Hepatocyte (in vitro differentiated cells): Measurements from ENCODE around the gene TRPM1. TPM values are rescaled to one million over a fixed set of nuclear protein-coding genes. Genes with fewer than 3 reads are reported as not detected.

ENCODE experiments used
- DNase-seq: peaks from one replicate; pipeline ENCODE4 v3.0.0-alpha.2; 2016; ENCODE audit warnings: low spot score
- H2AFZ ChIP-seq: fragments of 200-600 bp; sonication (generic); 2 replicates; pipeline ENCODE4 v1.6.0; 2016; ENCODE audit warnings: antibody characterized with exemption, mild to moderate bottlenecking
- H3K27ac ChIP-seq: fragments of 200-600 bp; sonication (generic); 2 replicates; pipeline ENCODE4 v1.5.1; 2016; ENCODE audit warnings: mild to moderate bottlenecking
- H3K27me3 ChIP-seq: fragments of 200-600 bp; sonication (generic); 2 replicates; pipeline ENCODE4 v1.6.1; 2016
- H3K36me3 ChIP-seq: fragments of 200-600 bp; sonication (generic); replicated peaks from 2 replicates; pipeline ENCODE4 v1.5.1; 2016; ENCODE audit warnings: low read depth; ENCODE audit not compliant: insufficient read depth
- H3K4me1 ChIP-seq: fragments of 200-600 bp; sonication (generic); 2 replicates; pipeline ENCODE4 v1.5.1; 2016; ENCODE audit warnings: mild to moderate bottlenecking, moderate library complexity; ENCODE audit not compliant: insufficient read depth
- H3K4me2 ChIP-seq: fragments of 200-600 bp; sonication (generic); 2 replicates; pipeline ENCODE4 v1.6.0; 2016
- H3K4me3 ChIP-seq: fragments of 200-600 bp; sonication (generic); 2 replicates; pipeline ENCODE4 v1.5.1; 2016; ENCODE audit warnings: mild to moderate bottlenecking
- H3K79me2 ChIP-seq: fragments of 200-600 bp; sonication (generic); 2 replicates; pipeline ENCODE4 v1.6.0; 2017; ENCODE audit warnings: mild to moderate bottlenecking
- H3K9me2 ChIP-seq: fragments of 200-600 bp; sonication (generic); replicated peaks from 2 replicates; pipeline ENCODE4 v1.6.0; 2017; ENCODE audit warnings: mild to moderate bottlenecking; ENCODE audit not compliant: insufficient read depth
- H3K9me3 ChIP-seq: fragments of 200-600 bp; sonication (generic); 2 replicates; pipeline ENCODE4 v1.5.1; 2016; ENCODE audit warnings: low read depth, mild to moderate bottlenecking
- H4K20me1 ChIP-seq: fragments of 200-600 bp; sonication (generic); 2 replicates; pipeline ENCODE4 v1.6.0; 2016; ENCODE audit warnings: mild to moderate bottlenecking; ENCODE audit not compliant: insufficient read depth, poor library complexity, severe bottlenecking
- EZH2 ChIP-seq: fragments of 200-600 bp; sonication (generic); IDR thresholded peaks from 2 replicates; pipeline ENCODE4 v1.6.1; 2016; ENCODE audit warnings: antibody characterized with exemption, mild to moderate bottlenecking, borderline replicate concordance
- EZH2phosphoT487 ChIP-seq: fragments of 200-600 bp; sonication (generic); IDR thresholded peaks from one replicate; pipeline ENCODE4 v1.6.1; 2018; ENCODE audit warnings: antibody characterized with exemption, mild to moderate bottlenecking, low read depth, moderate library complexity; ENCODE audit not compliant: unreplicated experiment, severe bottlenecking
- WGBS: methylation state at CpG from one replicate; pipeline ENCODE4 v1.1.6; 2016; ENCODE audit warnings: low lambda C conversion rate; ENCODE audit errors: missing lambda C conversion rate; 5-methylcytosine and 5-hydroxymethylcytosine counted together
- polyA plus RNA-seq: library from polyadenylated mRNA; unstranded; fragments of >200 nt; fragmentation: Nextera tagmentation; extraction: Ambion mirVana; gene quantifications from 2 replicates; pipeline ENCODE4 v1.2.1, GENCODE V29; 2016
- total RNA-seq: library from RNA; depleted of rRNA; stranded (reverse); fragments of >200 nt; gene quantifications from 2 replicates; pipeline ENCODE4 v1.2.3, GENCODE V29; 2014
- TF ChIP-seq, protein P1 (sequence below): fragments of 200-600 bp; sonication (generic); IDR thresholded peaks from 2 replicates; pipeline ENCODE4 v1.5.1; 2016; ENCODE audit warnings: antibody characterized with exemption, mild to moderate bottlenecking; ENCODE audit not compliant: poor library complexity

TRPM1 gene
- total and polyA plus RNA-seq, 2 experiments from 2014 or later, result not detected

DNA sequence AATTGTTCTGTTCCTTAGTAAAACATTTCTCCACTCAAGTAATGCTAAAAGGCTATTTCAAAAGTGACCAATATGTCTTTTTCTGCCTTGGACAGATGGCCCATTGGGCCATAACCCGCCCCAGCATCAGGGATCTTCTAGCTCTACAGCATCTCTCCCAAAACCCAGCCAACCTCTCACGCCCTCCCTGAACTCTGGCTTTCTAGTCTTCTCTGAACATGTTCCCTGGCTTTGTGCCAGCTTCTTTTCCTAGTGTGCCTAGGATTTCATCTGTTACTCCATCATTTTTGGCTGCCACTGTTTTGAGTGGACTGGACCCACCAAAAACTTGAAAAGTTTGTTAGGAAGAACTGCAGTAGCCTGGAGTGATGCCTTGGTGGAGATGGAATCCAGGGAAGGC lies 30.7 kb downstream of the TRPM1 start:
- DNase-seq, result no peak
- no peaks in the 10 kb centered on the region for H3K36me3 ChIP-seq
- H3K27ac ChIP-seq, result no peak overlapping the region
- no peaks in the 10 kb centered on the region for H4K20me1 ChIP-seq
- no peaks in the 10 kb centered on the region for H3K79me2 ChIP-seq
- H3K4me2 ChIP-seq, result no peak overlapping the region
- no peaks in the 10 kb centered on the region for H3K27me3 ChIP-seq
- TF ChIP-seq, protein P1, sequence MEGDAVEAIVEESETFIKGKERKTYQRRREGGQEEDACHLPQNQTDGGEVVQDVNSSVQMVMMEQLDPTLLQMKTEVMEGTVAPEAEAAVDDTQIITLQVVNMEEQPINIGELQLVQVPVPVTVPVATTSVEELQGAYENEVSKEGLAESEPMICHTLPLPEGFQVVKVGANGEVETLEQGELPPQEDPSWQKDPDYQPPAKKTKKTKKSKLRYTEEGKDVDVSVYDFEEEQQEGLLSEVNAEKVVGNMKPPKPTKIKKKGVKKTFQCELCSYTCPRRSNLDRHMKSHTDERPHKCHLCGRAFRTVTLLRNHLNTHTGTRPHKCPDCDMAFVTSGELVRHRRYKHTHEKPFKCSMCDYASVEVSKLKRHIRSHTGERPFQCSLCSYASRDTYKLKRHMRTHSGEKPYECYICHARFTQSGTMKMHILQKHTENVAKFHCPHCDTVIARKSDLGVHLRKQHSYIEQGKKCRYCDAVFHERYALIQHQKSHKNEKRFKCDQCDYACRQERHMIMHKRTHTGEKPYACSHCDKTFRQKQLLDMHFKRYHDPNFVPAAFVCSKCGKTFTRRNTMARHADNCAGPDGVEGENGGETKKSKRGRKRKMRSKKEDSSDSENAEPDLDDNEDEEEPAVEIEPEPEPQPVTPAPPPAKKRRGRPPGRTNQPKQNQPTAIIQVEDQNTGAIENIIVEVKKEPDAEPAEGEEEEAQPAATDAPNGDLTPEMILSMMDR, result no peak
- TF ChIP-seq EZH2 (no peak), EZH2phosphoT487 (no peak)
- no peak overlapping the region for H3K4me3 ChIP-seq
- H2AFZ ChIP-seq, result no peak overlapping the region
- no peaks in the 10 kb centered on the region for H3K9me2 ChIP-seq
- H3K4me1 ChIP-seq, result peaks cover 5% of the 10 kb centered on the region
- WGBS, result 89% methylated on average over 2 of the region's 2 CpGs
- H3K9me3 ChIP-seq, result no peaks in the 10 kb centered on the region

DNA sequence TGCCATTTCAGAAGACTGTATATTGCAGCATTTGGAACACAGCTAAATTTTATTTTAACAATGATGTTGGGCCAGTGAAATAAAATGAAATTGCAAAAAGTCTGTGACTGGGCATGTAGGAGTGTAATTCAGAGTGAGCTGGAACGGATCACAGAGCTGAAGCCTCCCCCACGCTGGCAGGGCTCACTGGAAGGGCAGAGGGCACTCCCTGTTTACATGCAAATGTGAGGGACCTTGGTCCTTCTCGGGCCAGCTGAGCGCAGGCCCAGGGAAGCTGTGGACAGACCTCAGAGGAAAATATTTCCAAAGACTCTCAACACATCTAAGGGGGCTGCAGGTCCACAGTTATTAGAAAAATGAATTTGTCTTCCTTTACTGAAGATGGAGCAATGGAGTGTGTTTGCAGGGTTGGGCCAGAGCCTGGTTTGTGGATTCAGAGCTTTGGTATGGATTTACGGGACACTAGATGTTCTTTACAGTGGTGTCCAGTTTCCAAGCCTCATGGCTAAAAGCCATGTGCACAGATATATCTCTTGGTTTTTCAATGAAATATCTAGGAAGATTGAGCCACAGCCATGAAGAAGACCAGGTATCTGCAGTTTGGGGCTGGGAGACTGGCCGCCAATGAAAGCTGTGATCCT lies 32.0 kb downstream of the TRPM1 start:
- no peaks in the 10 kb centered on the region for H3K9me2 ChIP-seq
- no peak overlapping the region for H3K4me2 ChIP-seq
- H3K27ac ChIP-seq, result no peak overlapping the region
- no peak overlapping the region for H3K4me3 ChIP-seq
- no peaks in the 10 kb centered on the region for H4K20me1 ChIP-seq
- no peaks in the 10 kb centered on the region for H3K36me3 ChIP-seq
- H3K4me1 ChIP-seq, result peaks cover 5% of the 10 kb centered on the region
- H3K9me3 ChIP-seq, result no peaks in the 10 kb centered on the region
- 79% methylated on average over 6 of the region's 6 CpGs for WGBS
- no peak for DNase-seq
- H2AFZ ChIP-seq, result no peak overlapping the region
- no peaks in the 10 kb centered on the region for H3K27me3 ChIP-seq
- H3K79me2 ChIP-seq, result no peaks in the 10 kb centered on the region
- TF ChIP-seq, protein P1, result no peak
- TF ChIP-seq EZH2phosphoT487 (no peak), EZH2 (no peak)

DNA sequence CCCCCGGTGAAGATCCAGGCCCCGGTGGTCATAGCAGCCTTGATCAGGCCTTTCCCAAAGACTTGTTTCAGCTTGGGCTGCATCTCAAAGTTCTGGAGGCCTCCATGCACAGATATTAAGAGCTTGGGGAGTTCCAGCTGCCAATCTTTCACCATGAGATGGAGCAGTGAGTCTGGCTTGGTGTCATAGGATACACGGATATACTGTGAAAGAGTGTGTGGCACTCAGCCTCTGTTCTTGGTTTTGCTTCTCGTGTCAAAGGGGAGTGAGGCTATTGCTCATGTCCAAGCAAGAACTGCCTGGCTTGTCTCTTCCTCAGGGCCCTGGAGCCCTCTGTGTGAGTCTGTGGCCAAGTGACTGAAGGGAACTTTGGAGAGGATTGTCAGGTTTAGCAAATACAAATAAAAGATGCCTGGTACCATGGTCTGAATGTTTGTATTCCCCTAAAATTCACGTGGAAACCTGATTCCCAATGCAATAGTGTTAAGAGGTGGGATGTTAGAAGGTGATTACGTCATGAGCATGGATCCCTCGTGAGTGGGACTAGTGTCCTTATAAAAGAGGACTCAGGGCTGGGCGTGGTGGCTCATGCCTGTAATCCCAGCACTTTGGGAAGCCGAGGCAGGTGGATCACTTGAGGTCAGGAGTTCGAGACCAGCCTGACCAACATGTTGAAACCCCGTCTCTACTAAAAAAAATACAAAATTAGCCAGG lies 33.5 kb downstream of the TRPM1 start:
- H4K20me1 ChIP-seq, result no peaks in the 10 kb centered on the region
- peaks cover 5% of the 10 kb centered on the region for H3K4me1 ChIP-seq
- no peaks in the 10 kb centered on the region for H3K27me3 ChIP-seq
- WGBS, result 95% methylated on average over 11 of the region's 11 CpGs
- H2AFZ ChIP-seq, result no peak overlapping the region
- H3K79me2 ChIP-seq, result no peaks in the 10 kb centered on the region
- H3K9me2 ChIP-seq, result no peaks in the 10 kb centered on the region
- TF ChIP-seq EZH2, result no peak
- no peak for TF ChIP-seq EZH2phosphoT487
- TF ChIP-seq, protein P1, result no peak
- no peak overlapping the region for H3K27ac ChIP-seq
- H3K4me3 ChIP-seq, result no peak overlapping the region
- no peak overlapping the region for H3K4me2 ChIP-seq
- DNase-seq, result no peak
- no peaks in the 10 kb centered on the region for H3K9me3 ChIP-seq
- H3K36me3 ChIP-seq, result no peaks in the 10 kb centered on the region
